T-helper 1 cell (primary cell): ENCODE results near the gene JSRP1.

Experiments used
- DNase-seq, 5 donors: peaks; one replicate each; pipeline ENCODE4 v3.0.0-alpha.2; 2012 to 2020

Gene JSRP1

GRCh38 chr19:2216361-2217225 lies 39.6 kb downstream of the JSRP1 start:
- DNase-seq, result no peak

- DNase-seq, result peak in 3 of 5 donors; percentile 25 to 35 (median 34)
Measured at GRCh38 chr19:2215281-2215751, 40.9 kb downstream of the JSRP1 start.

GRCh38 chr19:2214251-2214650 lies 42.0 kb downstream of the JSRP1 start:
- no peak for DNase-seq

GRCh38 chr19:2213799-2214198 lies 42.4 kb downstream of the JSRP1 start:
- DNase-seq, result no peak

- DNase-seq, result no peak
Measured at GRCh38 chr19:2212861-2213711, 43.1 kb downstream of the JSRP1 start.

- DNase-seq, result no peak
Measured at GRCh38 chr19:2210987-2211740, 45.1 kb downstream of the JSRP1 start.

- no peak for DNase-seq
Measured at GRCh38 chr19:2210206-2210605, 46.0 kb downstream of the JSRP1 start.

- DNase-seq, result no peak
Measured at GRCh38 chr19:2209408-2209807, 46.8 kb downstream of the JSRP1 start.

GRCh38 chr19:2208975-2209374 lies 47.2 kb downstream of the JSRP1 start:
- DNase-seq, result no peak

- no peak for DNase-seq
Measured at GRCh38 chr19:2207991-2208860, 48.0 kb downstream of the JSRP1 start.

GRCh38 chr19:2207008-2207407 lies 49.2 kb downstream of the JSRP1 start:
- no peak for DNase-seq

GRCh38 chr19:2202366-2202765 lies 53.9 kb downstream of the JSRP1 start:
- DNase-seq, result no peak
